Endometrial microvascular endothelial cells (primary cell): Measurements from ENCODE around the gene CYP2C19. TPM values are rescaled to one million over a fixed set of nuclear protein-coding genes. Genes with fewer than 3 reads are reported as not detected.
"Not testable (repeated sequence)": the region's sequence is repeated elsewhere in the genome, so short reads cannot be mapped to it uniquely, and the experiment has no call there.

ENCODE experiments used
- in situ Hi-C: cut with HindIII; loops from 2 replicates; pipeline ENCODE4 v1.10.0; 2017; ENCODE audit warnings: low sequenced_read_pairs, low pct_unique_long_range_greater_than_20kb; ENCODE audit errors: inconsistent ontology term
- total RNA-seq: library from RNA; depleted of rRNA; stranded (reverse); fragments of >200 nt; gene quantifications from one replicate; pipeline ENCODE4 v1.2.3, GENCODE V29; 2015; ENCODE audit errors: inconsistent ontology term

CYP2C19 gene
- not detected for total RNA-seq

- in situ Hi-C loops = no loop called here
Measured at GRCh38 chr10:94762393-94762792, at the start of gene CYP2C19. Gene CYP2C19 (plus strand): TSS chr10:94762681. CDS start chr10:94762706, 25 bp downstream.

GRCh38 chr10:94725871-94726270 lies 36.6 kb upstream of the CYP2C19 start:
- in situ Hi-C loops = no loop called here

GRCh38 chr10:94735197-94735596 lies 27.3 kb upstream of the CYP2C19 start:
- in situ Hi-C loops = no loop called here

- in situ Hi-C loops = no loop called here
Measured at GRCh38 chr10:94738588-94738987, 23.9 kb upstream of the CYP2C19 start.

GRCh38 chr10:94747137-94747536 lies 15.3 kb upstream of the CYP2C19 start:
- in situ Hi-C loops = no loop called here

- in situ Hi-C loops = no loop called here
Measured at GRCh38 chr10:94747838-94748237, 14.6 kb upstream of the CYP2C19 start.

- in situ Hi-C loops = no loop called here
Measured at GRCh38 chr10:94757916-94758315, 4.6 kb upstream of the CYP2C19 start.

- in situ Hi-C loops = no loop called here
Measured at GRCh38 chr10:94760586-94761178, 1.8 kb upstream of the CYP2C19 start.

GRCh38 chr10:94775425-94775824 lies 12.9 kb downstream of the CYP2C19 start:
- in situ Hi-C loops = not testable (repeated sequence)

- in situ Hi-C loops = no loop called here
Measured at GRCh38 chr10:94777886-94778458, 15.5 kb downstream of the CYP2C19 start.

GRCh38 chr10:94780844-94781243 lies 18.4 kb downstream of the CYP2C19 start:
- in situ Hi-C loops = no loop called here

- in situ Hi-C loops = no loop called here
Measured at GRCh38 chr10:94784256-94784655, 21.8 kb downstream of the CYP2C19 start.

- in situ Hi-C loops = no loop called here
Measured at GRCh38 chr10:94785211-94785610, 22.7 kb downstream of the CYP2C19 start.

GRCh38 chr10:94800551-94800950 lies 38.1 kb downstream of the CYP2C19 start:
- in situ Hi-C loops = not testable (repeated sequence)

GRCh38 chr10:94803307-94803706 lies 40.8 kb downstream of the CYP2C19 start:
- in situ Hi-C loops = no loop called here

GRCh38 chr10:94830025-94830424 lies 67.5 kb downstream of the CYP2C19 start:
- in situ Hi-C loops = not testable (repeated sequence)

GRCh38 chr10:94846204-94846603 lies 83.7 kb downstream of the CYP2C19 start:
- in situ Hi-C loops = no loop called here

GRCh38 chr10:94850766-94851165 lies 88.3 kb downstream of the CYP2C19 start:
- in situ Hi-C loops = no loop called here

GRCh38 chr10:94851263-94851662 lies 88.8 kb downstream of the CYP2C19 start:
- in situ Hi-C loops = no loop called here

- in situ Hi-C loops = no loop called here
Measured at GRCh38 chr10:94852438-94852837, 90.0 kb downstream of the CYP2C19 start.

- in situ Hi-C loops = no loop called here
Measured at GRCh38 chr10:94853065-94853464, 90.6 kb downstream of the CYP2C19 start.
